ENCODE measurements around the gene MYMK.

Gene MYMK

GRCh38 chr9:133499132-133499891, 25.4 kb downstream of the MYMK start:
- no peak overlapping the region for H2AFZ ChIP-seq (ENCODE audit: insufficient read depth, low read length, poor library complexity)
- H3K4me1 ChIP-seq (ENCODE audit: control insufficient read depth in 1 of 2, insufficient read depth in 2 of 2, low read length in 2 of 2) = peaks cover 2 to 12% of the 10 kb centered on the region in 2 experiments
- H3K4ac ChIP-seq (ENCODE audit: low read depth, low read length) = no peak overlapping the region
- no peaks in the 10 kb centered on the region for H3K79me2 ChIP-seq (ENCODE audit: control insufficient read depth, insufficient read depth, low read length, poor library complexity)
- H3K27ac ChIP-seq (ENCODE audit: low read depth, low read length) = no peak overlapping the region
- H3K36me3 ChIP-seq (ENCODE audit: control insufficient read depth in 1 of 2, insufficient read depth in 2 of 2, low read length in 2 of 2) = no peaks in the 10 kb centered on the region
- no peak overlapping the region for H2BK12ac ChIP-seq (ENCODE audit: low read length)
- no CpG with 5 or more reads among the region's 19 CpGs for WGBS (ENCODE audit: extremely low coverage, insufficient coverage, insufficient read length)
- H3K4me3 ChIP-seq (ENCODE audit: low read depth, low read length) = no peak overlapping the region
- no peak overlapping the region for H3K23ac ChIP-seq (ENCODE audit: low read length)
- H2BK120ac ChIP-seq (ENCODE audit: insufficient read depth, low read length, poor library complexity) = no peak overlapping the region
- DNase-seq = no peak
- no peak overlapping the region for H2AK5ac ChIP-seq (ENCODE audit: low read length)
- no peaks in the 10 kb centered on the region for H3K27me3 ChIP-seq (ENCODE audit: insufficient read depth, low read length)
- H4K8ac ChIP-seq (ENCODE audit: low read depth, low read length) = no peak overlapping the region
- no peak overlapping the region for H3K14ac ChIP-seq (ENCODE audit: low read length)
- H3K18ac ChIP-seq (ENCODE audit: low read length) = no peak overlapping the region
- peak overlapping the region; percentile 33 for H4K91ac ChIP-seq (ENCODE audit: low read depth, low read length)
- H3K9me3 ChIP-seq (ENCODE audit: insufficient read depth, low read depth, low read length) = peaks cover 15% of the 10 kb centered on the region
- no peak overlapping the region for H2BK5ac ChIP-seq (ENCODE audit: low read depth, low read length, poor library complexity)
- H4K12ac ChIP-seq (ENCODE audit: low read depth, low read length) = no peak overlapping the region
- no peaks in the 10 kb centered on the region for H3K79me1 ChIP-seq (ENCODE audit: low read length)
- no peak overlapping the region for H3K4me2 ChIP-seq (ENCODE audit: low read length)
- H3K9ac ChIP-seq (ENCODE audit: low read length) = no peak overlapping the region

DNA sequence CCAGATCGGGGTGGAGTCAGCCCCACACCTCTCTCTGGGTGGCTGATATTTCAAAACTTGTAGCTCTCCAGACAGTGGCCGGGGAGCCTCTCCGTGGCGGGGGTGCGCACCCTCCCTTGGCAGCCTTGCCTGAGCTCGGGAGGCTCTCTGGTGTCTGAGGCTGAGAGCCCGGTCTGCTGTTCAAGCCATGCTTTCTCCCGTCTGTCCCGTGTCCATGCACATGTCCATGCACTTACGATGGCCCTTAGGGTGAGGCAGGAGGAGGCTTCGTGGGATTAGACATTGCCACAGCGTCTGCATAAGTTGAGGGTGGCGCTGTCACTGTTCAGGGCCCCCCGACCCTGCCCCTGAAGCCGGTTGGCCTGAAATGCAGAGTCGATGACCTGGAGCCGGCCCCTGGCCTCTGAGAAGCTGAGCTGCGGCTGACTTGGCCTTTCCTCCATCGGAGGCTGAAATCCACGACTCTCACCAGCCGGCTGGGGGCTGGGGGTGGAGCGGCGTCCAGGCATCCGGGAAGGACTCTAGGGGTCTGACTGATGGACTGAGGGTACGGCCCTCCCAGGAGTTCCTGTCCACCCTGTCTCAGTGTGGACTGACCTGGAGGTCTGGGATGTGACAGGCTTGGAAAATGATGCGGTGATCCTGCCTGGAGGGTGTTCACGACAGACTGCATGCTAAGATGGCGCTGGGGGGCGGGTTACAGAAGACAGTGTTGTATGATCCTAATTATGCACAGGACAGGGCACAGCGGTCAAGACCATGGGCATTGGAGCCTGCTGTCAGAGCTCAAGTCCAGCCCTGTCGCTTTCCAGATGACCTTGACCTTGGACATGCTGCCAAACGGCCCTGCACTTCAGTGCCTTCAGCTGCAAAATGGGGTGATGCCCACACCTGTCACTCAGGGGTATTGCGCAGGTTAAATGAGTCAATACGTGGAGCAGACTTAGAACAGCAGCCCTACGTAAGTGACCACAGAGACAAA, 27.6 kb downstream of the MYMK start:
- Histone ChIP-seq H3K79me1 (ENCODE audit: low read length) (no peaks in the 10 kb centered on the region), H3K79me2 (ENCODE audit: control insufficient read depth, insufficient read depth, low read length, poor library complexity) (no peaks in the 10 kb centered on the region), H3K36me3 (ENCODE audit: control insufficient read depth in 1 of 2, insufficient read depth in 2 of 2, low read length in 2 of 2) (no peaks in the 10 kb centered on the region), H4K91ac (ENCODE audit: low read depth, low read length) (no peak overlapping the region), H3K23ac (ENCODE audit: low read length) (no peak overlapping the region), H4K8ac (ENCODE audit: low read depth, low read length) (no peak overlapping the region), H3K18ac (ENCODE audit: low read length) (no peak overlapping the region), H3K14ac (ENCODE audit: low read length) (no peak overlapping the region), H3K27ac (ENCODE audit: low read depth, low read length) (no peak overlapping the region), H3K9me3 (ENCODE audit: insufficient read depth, low read depth, low read length) (peaks cover 15% of the 10 kb centered on the region), H3K27me3 (ENCODE audit: insufficient read depth, low read length) (no peaks in the 10 kb centered on the region), H2AK5ac (ENCODE audit: low read length) (no peak overlapping the region), H3K4me3 (ENCODE audit: low read depth, low read length) (no peak overlapping the region), H4K12ac (ENCODE audit: low read depth, low read length) (no peak overlapping the region), H3K4ac (ENCODE audit: low read depth, low read length) (no peak overlapping the region), H2BK12ac (ENCODE audit: low read length) (no peak overlapping the region), H3K4me1 (ENCODE audit: control insufficient read depth in 1 of 2, insufficient read depth in 2 of 2, low read length in 2 of 2) (peaks cover 2 to 12% of the 10 kb centered on the region in 2 experiments), H3K4me2 (ENCODE audit: low read length) (no peak overlapping the region), H2AFZ (ENCODE audit: insufficient read depth, low read length, poor library complexity) (no peak overlapping the region), H2BK120ac (ENCODE audit: insufficient read depth, low read length, poor library complexity) (no peak overlapping the region), H2BK5ac (ENCODE audit: low read depth, low read length, poor library complexity) (no peak overlapping the region), H3K9ac (ENCODE audit: low read length) (no peak overlapping the region)
- no peak for DNase-seq
- WGBS (ENCODE audit: extremely low coverage, insufficient coverage, insufficient read length) = no CpG with 5 or more reads among the region's 35 CpGs

GRCh38 chr9:133495327-133496293, 29.1 kb downstream of the MYMK start:
- Histone ChIP-seq H3K4me2 (ENCODE audit: low read length) (no peak overlapping the region), H3K27ac (ENCODE audit: low read depth, low read length) (no peak overlapping the region), H2AK5ac (ENCODE audit: low read length) (no peak overlapping the region), H2BK120ac (ENCODE audit: insufficient read depth, low read length, poor library complexity) (no peak overlapping the region), H3K4me1 (ENCODE audit: control insufficient read depth in 1 of 2, insufficient read depth in 2 of 2, low read length in 2 of 2) (peaks cover 2 to 12% of the 10 kb centered on the region in 2 experiments), H3K4me3 (ENCODE audit: low read depth, low read length) (peak overlapping the region; percentile 41), H4K12ac (ENCODE audit: low read depth, low read length) (no peak overlapping the region), H3K27me3 (ENCODE audit: insufficient read depth, low read length) (no peaks in the 10 kb centered on the region), H3K36me3 (ENCODE audit: control insufficient read depth in 1 of 2, insufficient read depth in 2 of 2, low read length in 2 of 2) (no peaks in the 10 kb centered on the region), H3K79me2 (ENCODE audit: control insufficient read depth, insufficient read depth, low read length, poor library complexity) (no peaks in the 10 kb centered on the region), H3K9ac (ENCODE audit: low read length) (no peak overlapping the region), H3K23ac (ENCODE audit: low read length) (peak overlapping the region; percentile 3), H3K9me3 (ENCODE audit: insufficient read depth, low read depth, low read length) (peaks cover 15% of the 10 kb centered on the region), H4K8ac (ENCODE audit: low read depth, low read length) (no peak overlapping the region), H2AFZ (ENCODE audit: insufficient read depth, low read length, poor library complexity) (no peak overlapping the region), H3K4ac (ENCODE audit: low read depth, low read length) (no peak overlapping the region), H3K18ac (ENCODE audit: low read length) (no peak overlapping the region), H2BK12ac (ENCODE audit: low read length) (no peak overlapping the region), H4K91ac (ENCODE audit: low read depth, low read length) (no peak overlapping the region), H2BK5ac (ENCODE audit: low read depth, low read length, poor library complexity) (no peak overlapping the region), H3K14ac (ENCODE audit: low read length) (no peak overlapping the region), H3K79me1 (ENCODE audit: low read length) (no peaks in the 10 kb centered on the region)
- 100% methylated on average over 3 of the region's 24 CpGs for WGBS (ENCODE audit: extremely low coverage, insufficient coverage, insufficient read length)
- DNase-seq = no peak
